Activated T-cell treated with anti-CD3 and anti-CD28 coated beads, Interleukin-2, amount 50 U/mL, for 72 hours (primary cell): ENCODE data around the gene FAM170B. TPM values are rescaled to one million over a fixed set of nuclear protein-coding genes. Genes with fewer than 3 reads are reported as not detected.

Experiments
- ATAC-seq, 2 donors: fragments of 150-1000 bp; cut with Tn5 transposase; replicated peaks in 1 of 2; 2 replicates each; pipeline ENCODE4 v1.10.0; 2021; ENCODE audit warnings: moderate library complexity in 2 of 2, mild to moderate bottlenecking in 1 of 2
- DNase-seq, 2 donors: peaks; one replicate each; pipeline ENCODE4 v3.0.0; 2021 to 2022; ENCODE audit warnings: mixed read lengths in 1 of 2
- H3K27ac Mint-ChIP-seq: one replicate; pipeline ENCODE4 v1.8.0; 2022; ENCODE audit warnings: mild to moderate bottlenecking, moderate library complexity, mixed read lengths
- H3K27me3 Mint-ChIP-seq: one replicate; pipeline ENCODE4 v1.8.0; 2022; ENCODE audit warnings: low read depth, mixed read lengths
- H3K36me3 Mint-ChIP-seq, 2 donors: one replicate each; pipeline ENCODE4 v1.8.0; 2022; ENCODE audit warnings: mixed read lengths in 2 of 2, mild to moderate bottlenecking in 1 of 2; ENCODE audit not compliant: insufficient read depth in 2 of 2
- H3K4me1 Mint-ChIP-seq: one replicate; pipeline ENCODE4 v1.8.0; 2022; ENCODE audit warnings: low read depth, mixed read lengths
- H3K4me3 Mint-ChIP-seq, 2 donors: one replicate each; pipeline ENCODE4 v1.8.0; 2022; ENCODE audit warnings: mild to moderate bottlenecking in 2 of 2, mixed read lengths in 2 of 2, moderate library complexity in 2 of 2
- H3K9me3 Mint-ChIP-seq, 2 donors: one replicate each; pipeline ENCODE4 v1.8.0; 2022; ENCODE audit warnings: mixed read lengths in 2 of 2
- total RNA-seq, 2 donors: library from RNA; stranded (reverse); gene quantifications; one replicate each; pipeline ENCODE4 v1.2.3, GENCODE V29; 2022

Gene FAM170B
- total RNA-seq, 2 donors from 2014 or later, result 0.16 TPM; not detected in 1

- H3K27me3 Mint-ChIP-seq, result peaks cover 16% of the 10 kb centered on the region
- DNase-seq, result no peak
- H3K36me3 Mint-ChIP-seq, result peaks cover 2 to 5% of the 10 kb centered on the region in 2 donors
- no peak for ATAC-seq
- peaks cover 23% of the 10 kb centered on the region for H3K4me1 Mint-ChIP-seq
- peak overlapping the region; percentile 39 for H3K27ac Mint-ChIP-seq
- peak overlapping the region in 1 of 2 donors; percentile 11 for H3K4me3 Mint-ChIP-seq
- no peaks in the 10 kb centered on the region for H3K9me3 Mint-ChIP-seq
These were observed 32.1 kb upstream of the FAM170B start for GRCh38 chr10:49165821-49166483.

- Mint-ChIP-seq H3K27me3 (peaks cover 16% of the 10 kb centered on the region), H3K4me1 (peaks cover 23% of the 10 kb centered on the region), H3K27ac (no peak overlapping the region), H3K36me3 (peaks cover 2 to 5% of the 10 kb centered on the region in 2 donors), H3K4me3 (no peak overlapping the region), H3K9me3 (no peaks in the 10 kb centered on the region)
- ATAC-seq, result no peak
- DNase-seq, result no peak
These were observed 31.4 kb upstream of the FAM170B start for GRCh38 chr10:49165259-49165658.

GRCh38 chr10:49164559-49165188, 30.9 kb upstream of the FAM170B start:
- DNase-seq, result peak; percentile 52 to 59
- ATAC-seq, result peak; percentile 84 to 87
- H3K4me3 Mint-ChIP-seq, result no peak overlapping the region
- H3K27ac Mint-ChIP-seq, result peak overlapping the region; percentile 56
- peaks cover 23% of the 10 kb centered on the region for H3K4me1 Mint-ChIP-seq
- no peaks in the 10 kb centered on the region for H3K9me3 Mint-ChIP-seq
- peaks cover 16% of the 10 kb centered on the region for H3K27me3 Mint-ChIP-seq
- peaks cover 2 to 5% of the 10 kb centered on the region in 2 donors for H3K36me3 Mint-ChIP-seq

GRCh38 chr10:49163741-49164140, 29.9 kb upstream of the FAM170B start:
- Mint-ChIP-seq H3K4me1 (peaks cover 23% of the 10 kb centered on the region), H3K9me3 (no peaks in the 10 kb centered on the region), H3K4me3 (no peak overlapping the region), H3K27me3 (peaks cover 16% of the 10 kb centered on the region), H3K27ac (no peak overlapping the region), H3K36me3 (peaks cover 2 to 5% of the 10 kb centered on the region in 2 donors)
- no peak for ATAC-seq
- DNase-seq, result no peak

- H3K36me3 Mint-ChIP-seq, result peaks cover 2 to 5% of the 10 kb centered on the region in 2 donors
- no peaks in the 10 kb centered on the region for H3K9me3 Mint-ChIP-seq
- peaks cover 23% of the 10 kb centered on the region for H3K4me1 Mint-ChIP-seq
- no peak overlapping the region for H3K27ac Mint-ChIP-seq
- peaks cover 17% of the 10 kb centered on the region for H3K27me3 Mint-ChIP-seq
- no peak overlapping the region for H3K4me3 Mint-ChIP-seq
- no peak for DNase-seq
- no peak for ATAC-seq
These were observed 29.0 kb upstream of the FAM170B start for GRCh38 chr10:49162761-49163310.

- Mint-ChIP-seq H3K36me3 (peaks cover 2 to 5% of the 10 kb centered on the region in 2 donors), H3K27ac (no peak overlapping the region)
These were observed 28.2 kb upstream of the FAM170B start for GRCh38 chr10:49162063-49162462.

GRCh38 chr10:49161411-49161997, 27.7 kb upstream of the FAM170B start:
- peaks cover 2 to 6% of the 10 kb centered on the region in 2 donors for H3K36me3 Mint-ChIP-seq
- ATAC-seq, result no peak

More at GRCh38 chr10:49162063-49162462, 28.2 kb upstream of the FAM170B start:
- ATAC-seq, result no peak
- Mint-ChIP-seq H3K4me1 (peaks cover 26% of the 10 kb centered on the region), H3K9me3 (no peaks in the 10 kb centered on the region), H3K27me3 (peaks cover 25% of the 10 kb centered on the region), H3K4me3 (no peak overlapping the region)
- no peak for DNase-seq

GRCh38 chr10:49160814-49161213, 27.0 kb upstream of the FAM170B start:
- no peak for DNase-seq
- peaks cover 29% of the 10 kb centered on the region for H3K4me1 Mint-ChIP-seq
- H3K27me3 Mint-ChIP-seq, result peaks cover 35% of the 10 kb centered on the region
- H3K4me3 Mint-ChIP-seq, result no peak overlapping the region
- no peak overlapping the region for H3K27ac Mint-ChIP-seq
- H3K36me3 Mint-ChIP-seq, result peaks cover 2 to 5% of the 10 kb centered on the region in 2 donors
- H3K9me3 Mint-ChIP-seq, result no peaks in the 10 kb centered on the region
- ATAC-seq, result no peak

More at GRCh38 chr10:49161411-49161997, 27.7 kb upstream of the FAM170B start:
- H3K9me3 Mint-ChIP-seq, result no peaks in the 10 kb centered on the region
- no peak overlapping the region for H3K27ac Mint-ChIP-seq
- H3K4me3 Mint-ChIP-seq, result no peak overlapping the region
- H3K4me1 Mint-ChIP-seq, result peaks cover 31% of the 10 kb centered on the region
- H3K27me3 Mint-ChIP-seq, result peaks cover 30% of the 10 kb centered on the region
- no peak for DNase-seq

GRCh38 chr10:49160110-49160509, 26.3 kb upstream of the FAM170B start:
- ATAC-seq (no peak), DNase-seq (no peak)
- Mint-ChIP-seq H3K27me3 (peaks cover 35% of the 10 kb centered on the region), H3K36me3 (peaks cover 2 to 5% of the 10 kb centered on the region in 2 donors), H3K27ac (no peak overlapping the region), H3K4me1 (peaks cover 29% of the 10 kb centered on the region), H3K4me3 (no peak overlapping the region), H3K9me3 (no peaks in the 10 kb centered on the region)

- DNase-seq (no peak), ATAC-seq (no peak)
- peaks cover 18% of the 10 kb centered on the region for H3K4me1 Mint-ChIP-seq
- H3K9me3 Mint-ChIP-seq, result no peaks in the 10 kb centered on the region
- H3K27me3 Mint-ChIP-seq, result peaks cover 34% of the 10 kb centered on the region
- no peak overlapping the region for H3K4me3 Mint-ChIP-seq
- no peak overlapping the region for H3K27ac Mint-ChIP-seq
- H3K36me3 Mint-ChIP-seq, result peaks cover 0 to 2% of the 10 kb centered on the region in 2 donors
These were observed 25.1 kb upstream of the FAM170B start for GRCh38 chr10:49158915-49159314.

- H3K27ac Mint-ChIP-seq, result no peak overlapping the region
- DNase-seq, result no peak
- H3K4me1 Mint-ChIP-seq, result peaks cover 18% of the 10 kb centered on the region
- no peak for ATAC-seq
- H3K36me3 Mint-ChIP-seq, result peaks cover 0 to 2% of the 10 kb centered on the region in 2 donors
- H3K9me3 Mint-ChIP-seq, result no peaks in the 10 kb centered on the region
- no peak overlapping the region for H3K4me3 Mint-ChIP-seq
- peaks cover 35% of the 10 kb centered on the region for H3K27me3 Mint-ChIP-seq
These were observed 24.6 kb upstream of the FAM170B start for GRCh38 chr10:49158404-49158803.

GRCh38 chr10:49157229-49157628, 23.4 kb upstream of the FAM170B start:
- Mint-ChIP-seq H3K36me3 (peaks cover 0 to 2% of the 10 kb centered on the region in 2 donors), H3K4me3 (no peak overlapping the region), H3K4me1 (peaks cover 17% of the 10 kb centered on the region)

GRCh38 chr10:49154641-49155040, 20.8 kb upstream of the FAM170B start:
- H3K27me3 Mint-ChIP-seq, result peaks cover 40% of the 10 kb centered on the region
- peaks cover 0 to 2% of the 10 kb centered on the region in 2 donors for H3K36me3 Mint-ChIP-seq
- no peak overlapping the region for H3K27ac Mint-ChIP-seq
- DNase-seq (no peak), ATAC-seq (no peak)
- H3K4me1 Mint-ChIP-seq, result peaks cover 9% of the 10 kb centered on the region
- no peaks in the 10 kb centered on the region for H3K9me3 Mint-ChIP-seq
- no peak overlapping the region for H3K4me3 Mint-ChIP-seq

More at GRCh38 chr10:49157229-49157628, 23.4 kb upstream of the FAM170B start:
- H3K9me3 Mint-ChIP-seq, result no peaks in the 10 kb centered on the region
- H3K27me3 Mint-ChIP-seq, result peaks cover 43% of the 10 kb centered on the region
- no peak for ATAC-seq
- no peak for DNase-seq
- H3K27ac Mint-ChIP-seq, result peak overlapping the region; percentile 13
